T47D (cell line): Measurements from ENCODE around the gene RBP2.

Source experiments
- DNase-seq, 2 experiments: peaks; one replicate each; pipeline versions ENCODE4 v3.0.0 to v3.0.0-alpha.2; 2011 to 2012; ENCODE audit warnings: low read depth in 1 of 2, low spot score in 1 of 2
- JUND ChIP-seq: IDR thresholded peaks from 2 replicates; pipeline ENCODE4 v1.6.1; 2012; ENCODE audit warnings: low read depth
- in situ Hi-C: cut with HindIII; loops from 2 replicates; pipeline ENCODE4 v1.10.0; 2016; ENCODE audit warnings: low sequenced_read_pairs, low pct_unique_long_range_greater_than_20kb

RBP2 gene

GRCh38 chr3:139509631-139510030 is 33.3 kb upstream of the RBP2 start:
- TF ChIP-seq JUND, result no peak
- in situ Hi-C loops, result no loop called here
- no peak for DNase-seq

DNA sequence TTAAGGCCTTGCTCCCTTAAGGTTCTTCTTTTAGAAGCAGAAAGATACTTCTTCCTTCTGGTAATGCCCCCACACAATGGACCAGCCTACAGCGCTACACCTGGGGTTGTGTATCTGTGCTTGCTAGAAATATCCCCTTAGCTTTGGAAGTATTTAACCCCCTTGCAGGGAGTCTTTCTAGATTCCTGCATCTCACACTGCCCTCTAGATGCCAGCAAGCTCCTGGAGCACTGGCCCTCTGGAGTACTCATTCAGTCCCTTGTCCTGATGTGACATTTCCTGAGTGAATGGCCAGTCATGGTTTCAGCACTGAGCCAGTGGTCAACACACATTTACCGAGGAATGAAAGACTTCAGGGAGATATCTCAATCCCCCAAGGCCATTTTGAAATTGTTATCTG is 30.4 kb upstream of the RBP2 start:
- TF ChIP-seq JUND, result no peak
- in situ Hi-C loops, result no loop called here
- DNase-seq, result peak in 1 of 2 experiments; percentile 57

GRCh38 chr3:139505829-139506386 is 29.6 kb upstream of the RBP2 start:
- in situ Hi-C loops, result no loop called here

DNA sequence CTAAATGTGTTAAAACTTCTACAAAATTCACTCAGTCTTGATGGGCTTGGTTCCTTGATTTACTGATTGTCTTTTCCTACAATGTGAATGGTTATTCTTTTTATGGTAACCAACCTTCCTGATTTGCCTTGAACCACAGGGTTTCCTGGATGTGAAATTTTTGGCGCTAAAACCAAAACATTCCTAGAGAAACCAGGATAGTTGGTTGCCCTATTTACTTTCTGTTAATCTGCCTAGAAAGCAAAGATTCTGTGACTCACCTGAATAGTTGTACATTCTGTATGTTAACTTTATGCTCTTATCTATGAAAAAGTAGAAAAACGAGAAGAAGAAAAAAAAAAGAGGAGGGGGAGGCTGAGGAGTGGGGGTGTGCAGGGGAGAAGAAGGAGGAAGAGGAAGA is 23.2 kb upstream of the RBP2 start:
- in situ Hi-C loops, result no loop called here
- no peak for TF ChIP-seq JUND
- DNase-seq, result no peak

More at GRCh38 chr3:139505829-139506386, 29.6 kb upstream of the RBP2 start:
- DNase-seq, result no peak
- no peak for TF ChIP-seq JUND

DNA sequence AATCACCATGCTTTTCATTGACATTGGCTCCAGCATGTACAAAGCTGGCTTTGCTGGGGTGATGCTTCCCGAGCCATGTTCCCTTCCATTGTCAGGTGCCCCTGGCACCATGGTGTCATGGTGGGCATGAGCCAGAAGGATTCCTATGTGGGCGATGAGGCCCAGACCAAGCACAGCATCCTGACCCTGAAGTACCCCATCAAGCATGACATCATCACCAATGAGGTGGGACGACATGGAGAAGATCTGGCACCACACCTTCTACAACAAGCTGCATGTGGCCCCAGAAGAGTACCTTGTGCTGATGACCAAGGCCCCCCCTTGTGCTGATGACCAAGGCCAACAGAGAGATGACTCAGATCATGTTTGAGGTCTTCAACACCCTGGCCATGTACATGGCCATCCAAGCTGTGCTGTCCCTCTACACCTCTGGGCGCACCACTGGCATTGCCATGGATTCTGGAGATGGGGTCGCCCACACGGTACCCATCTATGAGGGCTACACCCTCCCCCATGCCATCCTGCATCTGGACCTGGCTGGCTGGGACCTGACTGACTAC is 17.6 kb upstream of the RBP2 start:
- TF ChIP-seq JUND, result no peak

DNA sequence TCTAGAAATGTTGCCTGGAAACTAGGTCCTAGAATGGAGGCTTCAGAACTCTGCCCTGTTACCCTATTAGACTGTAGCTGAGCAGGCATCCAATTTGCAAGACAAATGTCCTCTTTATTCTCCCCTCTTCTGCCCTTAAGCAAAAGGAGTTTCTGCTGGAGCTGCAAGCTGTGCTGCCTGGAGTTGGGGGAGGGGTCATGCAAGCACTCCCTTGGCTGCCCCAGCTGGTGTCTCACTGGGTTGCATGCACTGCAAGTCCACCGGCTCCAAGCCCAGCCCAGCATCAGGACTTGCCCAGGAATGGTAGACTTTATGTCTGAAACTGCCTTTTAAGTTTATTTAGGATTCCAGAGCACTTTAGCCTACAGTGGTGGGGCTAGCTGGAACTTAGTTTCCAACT is 15.7 kb upstream of the RBP2 start:
- DNase-seq, result peak in 1 of 2 experiments; percentile 23
- TF ChIP-seq JUND, result no peak
- in situ Hi-C loops, result no loop called here

More for the DNA sequence above, 17.6 kb upstream of the RBP2 start:
- in situ Hi-C loops, result no loop called here
- DNase-seq, result no peak

GRCh38 chr3:139491027-139491700 is 14.8 kb upstream of the RBP2 start:
- in situ Hi-C loops, result no loop called here
- peak in 1 of 2 experiments; percentile 40 for DNase-seq
- no peak for TF ChIP-seq JUND

DNA sequence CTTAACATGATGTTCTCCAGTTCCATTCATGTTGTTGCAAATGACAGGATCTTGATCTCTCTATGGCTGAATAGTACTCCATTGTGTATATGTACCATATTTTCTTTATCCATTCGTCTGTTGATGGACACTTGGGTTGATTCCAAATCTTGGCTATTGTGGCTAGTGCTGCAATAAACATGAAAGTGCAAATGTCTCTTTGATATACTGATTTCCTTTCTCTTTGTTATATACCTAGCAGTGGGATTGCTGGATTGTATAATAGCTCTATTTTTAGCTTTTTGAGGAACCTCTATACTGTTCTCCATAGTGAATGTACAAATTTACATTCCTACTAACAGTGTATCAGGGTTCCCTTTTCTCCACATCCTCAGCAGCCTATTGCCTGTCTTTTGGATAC is 5.9 kb upstream of the RBP2 start:
- in situ Hi-C loops, result no loop called here
- no peak for TF ChIP-seq JUND
- DNase-seq, result no peak

GRCh38 chr3:139481116-139481515 is 4.8 kb upstream of the RBP2 start:
- peak in 1 of 2 experiments; percentile 22 for DNase-seq
- in situ Hi-C loops, result no loop called here
- TF ChIP-seq JUND, result no peak

DNA sequence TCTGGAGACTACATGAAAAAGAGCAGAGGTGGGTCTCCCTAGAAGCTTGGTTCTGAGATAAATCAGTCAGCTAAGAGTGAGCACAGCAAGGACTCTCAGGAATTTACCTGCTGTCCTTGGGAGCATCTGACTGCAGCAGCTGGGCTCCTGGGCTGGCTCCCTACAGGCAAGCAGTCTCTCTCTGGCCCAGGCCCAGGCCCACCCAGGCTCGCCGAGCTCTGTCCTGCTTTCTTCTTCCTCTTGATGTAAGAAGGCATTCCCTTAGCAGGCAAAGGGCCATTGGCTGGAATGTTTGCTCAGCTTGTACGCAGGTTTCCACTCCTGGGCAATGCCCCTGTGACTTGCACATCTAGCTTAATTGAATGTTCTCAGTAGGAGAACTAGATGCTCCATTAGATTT is 4.3 kb upstream of the RBP2 start:
- in situ Hi-C loops, result no loop called here
- DNase-seq, result peak in 1 of 2 experiments; percentile 49

GRCh38 chr3:139477710-139478640 is 1.7 kb upstream of the RBP2 start:
- in situ Hi-C loops, result no loop called here
- DNase-seq, result peak in 1 of 2 experiments; percentile 55
- TF ChIP-seq JUND, result peak; percentile 59; the same call in 1 of the 2 replicates

More for the DNA sequence above, 4.3 kb upstream of the RBP2 start:
- TF ChIP-seq JUND, result no peak

- no peak for DNase-seq
- in situ Hi-C loops, result no loop called here
- TF ChIP-seq JUND, result no peak
Observed at GRCh38 chr3:139473155-139473771, 3.1 kb downstream of the RBP2 start.
